KMS-11 (cell line): ENCODE measurements around the gene LIN28A.

Experiments
- H2AFZ ChIP-seq: fragments of 200-600 bp; sonication (generic); 2 replicates; pipeline ENCODE4 v1.6.1; 2016; ENCODE audit warnings: antibody characterized with exemption, mixed run types, low read depth
- H3K27ac ChIP-seq: fragments of 200-600 bp; sonication (generic); 2 replicates; pipeline ENCODE4 v1.6.1; 2016; ENCODE audit warnings: mild to moderate bottlenecking, mixed run types
- H3K27me3 ChIP-seq: fragments of 200-600 bp; sonication (generic); 2 replicates; pipeline ENCODE4 v1.6.1; 2017; ENCODE audit warnings: mild to moderate bottlenecking, low read depth, mixed run types, moderate library complexity; ENCODE audit not compliant: insufficient read depth
- H3K36me3 ChIP-seq: fragments of 200-600 bp; sonication (generic); 2 replicates; pipeline ENCODE4 v1.6.1; 2017; ENCODE audit warnings: mild to moderate bottlenecking, mixed run types; ENCODE audit not compliant: insufficient read depth
- H3K4me1 ChIP-seq: fragments of 200-600 bp; sonication (generic); 2 replicates; pipeline ENCODE4 v1.6.1; 2016; ENCODE audit warnings: mild to moderate bottlenecking, low read depth, mixed run types; ENCODE audit not compliant: poor library complexity, severe bottlenecking
- H3K4me2 ChIP-seq: fragments of 200-600 bp; sonication (generic); 2 replicates; pipeline ENCODE4 v1.7.0; 2016; ENCODE audit warnings: mild to moderate bottlenecking, mixed run types
- H3K4me3 ChIP-seq: fragments of 200-600 bp; sonication (generic); IDR thresholded peaks from 2 replicates; pipeline ENCODE4 v1.6.1; 2017; ENCODE audit warnings: low read depth, low read length, mixed read lengths; ENCODE audit not compliant: insufficient read depth
- H3K79me2 ChIP-seq: fragments of 200-600 bp; sonication (generic); 2 replicates; pipeline ENCODE4 v1.6.1; 2016; ENCODE audit warnings: low read depth, mixed run types; ENCODE audit not compliant: insufficient read depth
- H3K9ac ChIP-seq: fragments of 200-600 bp; sonication (generic); 2 replicates; pipeline ENCODE4 v1.6.1; 2016; ENCODE audit warnings: mild to moderate bottlenecking, mixed run types
- H4K20me1 ChIP-seq: fragments of 200-600 bp; sonication (generic); 2 replicates; pipeline ENCODE4 v1.6.1; 2016; ENCODE audit warnings: mild to moderate bottlenecking, mixed run types; ENCODE audit not compliant: insufficient read depth
- CTCF ChIP-seq: fragments of 200-600 bp; sonication (generic); conservative IDR thresholded peaks from 2 replicates; pipeline ENCODE4 v1.6.1; 2017; ENCODE audit warnings: low read depth, mild to moderate bottlenecking, antibody characterized with exemption, low read length, moderate library complexity, mixed read lengths

LIN28A gene

GRCh38 chr1:26364956-26365355, 45.7 kb upstream of the LIN28A start:
- peaks cover 23% of the 10 kb centered on the region; the same call in 1 of the 2 replicates for H3K27me3 ChIP-seq
- TF ChIP-seq CTCF: no peak
- no peaks in the 10 kb centered on the region for H3K36me3 ChIP-seq
- no peak overlapping the region for H3K9ac ChIP-seq
- no peak overlapping the region for H3K4me2 ChIP-seq
- peaks cover 6% of the 10 kb centered on the region for H3K4me1 ChIP-seq
- no peaks in the 10 kb centered on the region for H4K20me1 ChIP-seq
- no peak overlapping the region for H2AFZ ChIP-seq
- H3K27ac ChIP-seq: no peak overlapping the region
- no peaks in the 10 kb centered on the region for H3K79me2 ChIP-seq
- no peak overlapping the region for H3K4me3 ChIP-seq

GRCh38 chr1:26367441-26367840, 43.2 kb upstream of the LIN28A start:
- TF ChIP-seq CTCF: no peak
- Histone ChIP-seq H3K9ac (no peak overlapping the region), H3K27me3 (peaks cover 23% of the 10 kb centered on the region; the same call in 1 of the 2 replicates), H3K4me1 (peaks cover 6% of the 10 kb centered on the region), H3K27ac (no peak overlapping the region), H3K4me2 (no peak overlapping the region), H3K4me3 (no peak overlapping the region), H4K20me1 (no peaks in the 10 kb centered on the region), H3K79me2 (no peaks in the 10 kb centered on the region), H3K36me3 (no peaks in the 10 kb centered on the region), H2AFZ (no peak overlapping the region)

- H3K4me3 ChIP-seq: no peak overlapping the region
- peaks cover 6% of the 10 kb centered on the region for H3K4me1 ChIP-seq
- H3K79me2 ChIP-seq: no peaks in the 10 kb centered on the region
- H2AFZ ChIP-seq: no peak overlapping the region
- no peak for TF ChIP-seq CTCF
- peaks cover 23% of the 10 kb centered on the region; the same call in 1 of the 2 replicates for H3K27me3 ChIP-seq
- no peak overlapping the region for H3K27ac ChIP-seq
- H3K4me2 ChIP-seq: no peak overlapping the region
- H3K9ac ChIP-seq: no peak overlapping the region
- no peaks in the 10 kb centered on the region for H3K36me3 ChIP-seq
- H4K20me1 ChIP-seq: no peaks in the 10 kb centered on the region
Observed at GRCh38 chr1:26368006-26368405, 42.6 kb upstream of the LIN28A start.

- Histone ChIP-seq H3K9ac (no peak overlapping the region), H4K20me1 (no peaks in the 10 kb centered on the region), H3K27ac (no peak overlapping the region), H3K27me3 (peaks cover 23% of the 10 kb centered on the region; the same call in 1 of the 2 replicates), H3K4me3 (no peak overlapping the region), H3K4me2 (no peak overlapping the region), H3K4me1 (peaks cover 6% of the 10 kb centered on the region), H3K79me2 (no peaks in the 10 kb centered on the region), H2AFZ (no peak overlapping the region), H3K36me3 (no peaks in the 10 kb centered on the region)
- TF ChIP-seq CTCF: no peak
Observed at GRCh38 chr1:26368486-26368885, 42.1 kb upstream of the LIN28A start.
